GM19193 (cell line): ENCODE results near the gene SLC27A6.

Experiments used
- POLR2A ChIP-seq: IDR thresholded peaks from 4 replicates; pipeline ENCODE4 v1.6.1; 2011; ENCODE audit not compliant: insufficient read depth, insufficient read length; ENCODE audit errors: extremely low read depth

The SLC27A6 gene

GRCh38 chr5:128965011-128965637 is at the start of gene SLC27A6:
SLC27A6 (plus strand) TSS chr5:128965488; CDS start chr5:128966138, 650 bp downstream.
- TF ChIP-seq POLR2A, result no peak

- TF ChIP-seq POLR2A, result no peak
Observed at GRCh38 chr5:128919542-128919941, 45.7 kb upstream of the SLC27A6 start.

GRCh38 chr5:128920345-128921215 is 44.7 kb upstream of the SLC27A6 start:
- no peak for TF ChIP-seq POLR2A

GRCh38 chr5:128924299-128924698 is 41.0 kb upstream of the SLC27A6 start:
- TF ChIP-seq POLR2A, result no peak

- no peak for TF ChIP-seq POLR2A
Observed at GRCh38 chr5:128925973-128926372, 39.3 kb upstream of the SLC27A6 start.

GRCh38 chr5:128927644-128928043 is 37.6 kb upstream of the SLC27A6 start:
- TF ChIP-seq POLR2A, result no peak

GRCh38 chr5:128949847-128950546 is 15.3 kb upstream of the SLC27A6 start:
- no peak for TF ChIP-seq POLR2A

GRCh38 chr5:128956164-128956563 is 9.1 kb upstream of the SLC27A6 start:
- TF ChIP-seq POLR2A, result no peak

- TF ChIP-seq POLR2A, result no peak
Observed at GRCh38 chr5:128962211-128962610, 3.1 kb upstream of the SLC27A6 start.

GRCh38 chr5:128965638-128966302 is 482 bp downstream of the SLC27A6 start:
- TF ChIP-seq POLR2A, result no peak

GRCh38 chr5:128966375-128966774 is 1.1 kb downstream of the SLC27A6 start:
- no peak for TF ChIP-seq POLR2A

GRCh38 chr5:128966846-128967245 is 1.6 kb downstream of the SLC27A6 start:
- TF ChIP-seq POLR2A, result no peak

- TF ChIP-seq POLR2A, result no peak
Observed at GRCh38 chr5:128973244-128973643, 8.0 kb downstream of the SLC27A6 start.

GRCh38 chr5:128974567-128974966 is 9.3 kb downstream of the SLC27A6 start:
- no peak for TF ChIP-seq POLR2A

GRCh38 chr5:128979761-128980160 is 14.5 kb downstream of the SLC27A6 start:
- no peak for TF ChIP-seq POLR2A
